GM18526 (cell line): ENCODE results near the gene CLSTN1.

Experiments used
- POLR2A ChIP-seq: IDR thresholded peaks from 3 replicates; pipeline ENCODE4 v1.6.1; 2011; ENCODE audit not compliant: insufficient read length; ENCODE audit errors: extremely low read depth

CLSTN1 gene

GRCh38 chr1:9822897-9823692 lies 670 bp downstream of the CLSTN1 start:
- no peak for TF ChIP-seq POLR2A

- no peak for TF ChIP-seq POLR2A
Measured at GRCh38 chr1:9822490-9822889, 1.3 kb downstream of the CLSTN1 start.

DNA sequence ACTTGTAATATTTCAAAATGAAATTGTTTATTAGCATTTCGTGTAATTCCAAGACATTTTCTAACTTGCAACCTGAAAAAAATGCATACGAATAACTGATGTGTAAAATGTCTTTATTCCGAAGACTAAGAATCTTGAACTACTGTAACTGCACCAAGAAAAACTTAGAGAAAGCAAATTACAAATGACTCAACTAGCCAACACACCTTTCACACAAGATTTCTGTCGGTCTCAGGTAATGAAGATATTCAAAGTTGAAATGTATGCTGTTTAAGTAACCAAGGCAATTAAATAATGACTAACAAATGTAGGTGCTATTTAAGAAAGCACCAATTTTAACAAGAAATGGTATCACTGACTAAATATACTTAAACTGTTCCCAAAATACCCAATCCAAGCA lies 2.1 kb downstream of the CLSTN1 start:
- TF ChIP-seq POLR2A: no peak

DNA sequence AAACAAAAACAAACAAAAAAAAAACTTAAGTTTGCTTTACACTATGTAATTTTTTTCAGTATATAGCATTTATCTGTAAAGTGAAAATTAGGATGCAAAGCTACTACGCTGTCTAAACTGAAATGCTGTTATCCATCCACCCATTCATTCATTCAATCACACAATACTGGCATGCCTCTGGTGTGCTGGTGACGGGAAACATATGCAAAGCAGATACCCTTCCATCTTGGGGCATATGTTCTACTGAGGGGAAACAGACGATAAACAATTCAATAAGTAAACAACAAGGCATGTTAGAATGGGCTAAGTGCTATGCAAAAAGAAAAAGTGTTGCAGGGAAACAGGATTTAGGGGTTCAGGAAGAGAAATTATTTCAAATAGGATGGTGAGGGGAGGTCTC lies 3.2 kb downstream of the CLSTN1 start:
- TF ChIP-seq POLR2A: no peak

- no peak for TF ChIP-seq POLR2A
Measured at GRCh38 chr1:9817734-9818133, 6.0 kb downstream of the CLSTN1 start.

- no peak for TF ChIP-seq POLR2A
Measured at GRCh38 chr1:9816199-9816598, 7.6 kb downstream of the CLSTN1 start.

DNA sequence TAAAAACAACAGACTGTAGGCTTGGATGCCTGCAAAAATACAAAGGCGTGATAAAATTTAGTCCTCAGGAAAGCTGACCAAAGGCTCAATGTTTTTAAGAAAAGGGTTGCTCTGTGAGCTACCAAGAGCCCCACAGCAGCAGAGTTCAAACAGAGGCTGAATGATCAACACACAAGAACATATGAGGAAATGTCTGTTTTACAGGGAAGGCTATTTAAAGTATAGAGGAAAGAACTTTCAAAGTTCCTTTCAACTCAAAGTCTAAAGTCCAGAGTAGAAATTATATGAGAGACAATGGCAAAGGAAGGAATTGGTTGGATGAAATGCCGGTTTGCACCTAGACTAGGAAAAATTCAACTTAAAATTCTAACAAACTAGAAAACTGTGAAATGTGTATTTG lies 8.6 kb downstream of the CLSTN1 start:
- no peak for TF ChIP-seq POLR2A

DNA sequence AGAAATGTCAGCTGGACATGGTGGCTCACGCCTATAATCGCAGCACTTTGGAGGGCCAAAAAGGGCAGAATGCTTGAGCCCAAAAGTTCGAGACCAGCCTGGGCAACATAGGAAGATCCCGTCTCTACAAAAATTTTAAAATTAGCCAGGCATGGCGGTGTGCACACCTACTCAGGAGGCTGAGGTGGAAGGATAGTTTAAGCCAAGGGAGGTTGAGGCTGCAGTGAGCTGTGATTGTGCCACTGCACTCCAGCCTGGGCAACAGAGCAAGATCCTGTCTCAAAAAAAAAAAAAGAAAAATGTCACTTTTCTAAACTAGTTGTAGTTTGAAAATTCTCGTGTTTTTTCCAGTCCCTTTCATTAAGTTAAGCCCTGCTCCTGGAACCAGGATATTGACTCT lies 9.1 kb downstream of the CLSTN1 start:
- no peak for TF ChIP-seq POLR2A

- no peak for TF ChIP-seq POLR2A
Measured at GRCh38 chr1:9811239-9811966, 12.4 kb downstream of the CLSTN1 start.

GRCh38 chr1:9809100-9809510 lies 14.7 kb downstream of the CLSTN1 start:
- no peak for TF ChIP-seq POLR2A

DNA sequence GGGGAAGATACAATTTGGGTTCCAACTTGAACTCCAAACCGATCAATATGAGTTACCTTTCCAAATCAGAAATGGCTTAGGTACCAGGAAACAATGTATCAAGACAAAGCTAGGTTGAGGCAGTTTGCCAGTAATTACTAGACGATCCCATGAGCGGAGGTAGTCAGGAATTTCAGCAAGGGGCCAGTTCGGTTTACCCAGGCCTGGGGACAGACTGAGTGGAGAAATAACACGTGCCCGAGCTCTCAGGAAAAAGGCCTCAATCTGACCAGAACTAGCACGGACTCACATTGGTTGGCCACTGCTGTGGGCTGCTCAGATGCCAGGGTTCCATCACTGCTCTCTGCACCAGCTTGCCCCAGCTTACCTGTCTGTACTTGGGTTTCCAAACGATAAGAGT lies 15.3 kb downstream of the CLSTN1 start:
- TF ChIP-seq POLR2A: no peak

GRCh38 chr1:9807541-9807940 lies 16.2 kb downstream of the CLSTN1 start:
- no peak for TF ChIP-seq POLR2A

DNA sequence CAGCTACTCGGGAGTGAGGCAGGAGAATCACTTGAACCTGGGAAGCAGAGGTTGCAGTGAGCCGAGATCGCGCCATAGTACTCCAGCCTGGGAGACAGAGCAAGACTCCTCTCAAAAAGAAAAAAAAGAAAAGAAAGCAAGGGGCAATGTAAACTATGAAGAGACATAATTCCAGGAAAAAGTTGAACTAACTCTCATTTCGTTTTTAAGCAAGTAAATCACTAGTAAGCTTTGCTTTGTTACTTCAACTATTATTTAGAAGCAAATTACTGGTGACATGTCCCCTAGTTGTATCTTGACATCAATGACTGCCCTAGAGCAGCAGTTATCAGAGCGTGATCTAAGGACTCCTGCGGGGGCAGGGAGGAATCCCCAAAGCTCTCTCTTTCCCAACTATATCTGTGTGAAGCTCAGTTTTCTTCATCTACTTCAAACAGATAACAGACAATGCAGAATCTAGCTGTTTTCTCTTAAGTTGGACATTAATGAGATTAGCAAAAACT lies 18.7 kb downstream of the CLSTN1 start:
- no peak for TF ChIP-seq POLR2A

- TF ChIP-seq POLR2A: no peak
Measured at GRCh38 chr1:9801909-9802308, 21.9 kb downstream of the CLSTN1 start.

GRCh38 chr1:9798236-9799130 lies 25.3 kb downstream of the CLSTN1 start:
- TF ChIP-seq POLR2A: no peak

DNA sequence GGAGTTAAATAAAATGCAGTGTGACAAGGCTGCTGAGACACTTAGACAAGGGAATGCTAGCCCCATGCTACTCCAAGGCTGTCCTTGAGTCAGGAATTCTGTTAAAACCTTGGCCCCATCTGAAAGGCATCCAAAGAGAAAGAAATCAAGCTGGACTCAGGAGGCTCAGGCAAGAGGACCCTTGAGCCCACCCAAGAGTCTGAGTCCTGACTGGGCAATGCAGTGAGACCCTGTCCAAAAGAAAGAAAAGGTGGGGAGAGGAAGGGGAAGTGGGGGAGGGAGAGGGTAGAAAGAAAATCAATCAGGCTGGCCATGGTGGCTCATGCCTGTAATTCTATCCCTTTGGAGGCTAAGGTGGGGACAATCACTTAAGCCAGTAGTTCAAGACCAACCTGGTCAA lies 26.7 kb downstream of the CLSTN1 start:
- no peak for TF ChIP-seq POLR2A

GRCh38 chr1:9794081-9794480 lies 29.7 kb downstream of the CLSTN1 start:
- TF ChIP-seq POLR2A: no peak
